NB4 (cell line): ENCODE measurements around the gene CCNY.

Experiments used
- POLR2A ChIP-seq: IDR thresholded peaks from 2 replicates; pipeline ENCODE4 v1.6.1; 2011; ENCODE audit warnings: mild to moderate bottlenecking; ENCODE audit not compliant: insufficient read length; ENCODE audit errors: extremely low read depth
- TF ChIP-seq, protein P1 (sequence below): IDR thresholded peaks from one replicate; pipeline ENCODE4 v1.5.1; 2012; ENCODE audit warnings: low read depth, low read length
- TF ChIP-seq, protein P2 (sequence below): IDR thresholded peaks from 2 replicates; pipeline ENCODE4 v1.6.1; 2011; ENCODE audit warnings: low read depth, low read length

DNA sequence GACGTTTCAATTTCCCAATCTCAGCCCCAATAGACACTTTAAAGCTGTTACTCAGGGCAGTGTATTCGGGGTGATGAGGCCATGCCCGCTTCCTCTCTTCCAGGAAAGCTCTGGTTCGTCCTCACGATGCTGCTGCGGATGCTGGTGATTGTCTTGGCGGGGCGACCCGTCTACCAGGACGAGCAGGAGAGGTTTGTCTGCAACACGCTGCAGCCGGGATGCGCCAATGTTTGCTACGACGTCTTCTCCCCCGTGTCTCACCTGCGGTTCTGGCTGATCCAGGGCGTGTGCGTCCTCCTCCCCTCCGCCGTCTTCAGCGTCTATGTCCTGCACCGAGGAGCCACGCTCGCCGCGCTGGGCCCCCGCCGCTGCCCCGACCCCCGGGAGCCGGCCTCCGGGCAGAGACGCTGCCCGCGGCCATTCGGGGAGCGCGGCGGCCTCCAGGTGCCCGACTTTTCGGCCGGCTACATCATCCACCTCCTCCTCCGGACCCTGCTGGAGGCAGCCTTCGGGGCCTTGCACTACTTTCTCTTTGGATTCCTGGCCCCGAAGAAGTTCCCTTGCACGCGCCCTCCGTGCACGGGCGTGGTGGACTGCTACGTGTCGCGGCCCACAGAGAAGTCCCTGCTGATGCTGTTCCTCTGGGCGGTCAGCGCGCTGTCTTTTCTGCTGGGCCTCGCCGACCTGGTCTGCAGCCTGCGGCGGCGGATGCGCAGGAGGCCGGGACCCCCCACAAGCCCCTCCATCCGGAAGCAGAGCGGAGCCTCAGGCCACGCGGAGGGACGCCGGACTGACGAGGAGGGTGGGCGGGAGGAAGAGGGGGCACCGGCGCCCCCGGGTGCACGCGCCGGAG lies 271.4 kb downstream of the CCNY start:
- no peak for TF ChIP-seq POLR2A
- TF ChIP-seq, protein P1, sequence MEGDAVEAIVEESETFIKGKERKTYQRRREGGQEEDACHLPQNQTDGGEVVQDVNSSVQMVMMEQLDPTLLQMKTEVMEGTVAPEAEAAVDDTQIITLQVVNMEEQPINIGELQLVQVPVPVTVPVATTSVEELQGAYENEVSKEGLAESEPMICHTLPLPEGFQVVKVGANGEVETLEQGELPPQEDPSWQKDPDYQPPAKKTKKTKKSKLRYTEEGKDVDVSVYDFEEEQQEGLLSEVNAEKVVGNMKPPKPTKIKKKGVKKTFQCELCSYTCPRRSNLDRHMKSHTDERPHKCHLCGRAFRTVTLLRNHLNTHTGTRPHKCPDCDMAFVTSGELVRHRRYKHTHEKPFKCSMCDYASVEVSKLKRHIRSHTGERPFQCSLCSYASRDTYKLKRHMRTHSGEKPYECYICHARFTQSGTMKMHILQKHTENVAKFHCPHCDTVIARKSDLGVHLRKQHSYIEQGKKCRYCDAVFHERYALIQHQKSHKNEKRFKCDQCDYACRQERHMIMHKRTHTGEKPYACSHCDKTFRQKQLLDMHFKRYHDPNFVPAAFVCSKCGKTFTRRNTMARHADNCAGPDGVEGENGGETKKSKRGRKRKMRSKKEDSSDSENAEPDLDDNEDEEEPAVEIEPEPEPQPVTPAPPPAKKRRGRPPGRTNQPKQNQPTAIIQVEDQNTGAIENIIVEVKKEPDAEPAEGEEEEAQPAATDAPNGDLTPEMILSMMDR, result no peak
- TF ChIP-seq, protein P2, sequence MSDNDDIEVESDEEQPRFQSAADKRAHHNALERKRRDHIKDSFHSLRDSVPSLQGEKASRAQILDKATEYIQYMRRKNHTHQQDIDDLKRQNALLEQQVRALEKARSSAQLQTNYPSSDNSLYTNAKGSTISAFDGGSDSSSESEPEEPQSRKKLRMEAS, result no peak
